Activated naive CD4-positive, alpha-beta T cell treated with anti-CD3 and anti-CD28 coated beads, Interleukin-2, amount 50 U/mL, for 16 hours (primary cell): ENCODE data around the gene PER3.

Source experiments
- DNase-seq: peaks from one replicate; pipeline ENCODE4 v3.0.0-alpha.2; 2020

The PER3 gene

DNA sequence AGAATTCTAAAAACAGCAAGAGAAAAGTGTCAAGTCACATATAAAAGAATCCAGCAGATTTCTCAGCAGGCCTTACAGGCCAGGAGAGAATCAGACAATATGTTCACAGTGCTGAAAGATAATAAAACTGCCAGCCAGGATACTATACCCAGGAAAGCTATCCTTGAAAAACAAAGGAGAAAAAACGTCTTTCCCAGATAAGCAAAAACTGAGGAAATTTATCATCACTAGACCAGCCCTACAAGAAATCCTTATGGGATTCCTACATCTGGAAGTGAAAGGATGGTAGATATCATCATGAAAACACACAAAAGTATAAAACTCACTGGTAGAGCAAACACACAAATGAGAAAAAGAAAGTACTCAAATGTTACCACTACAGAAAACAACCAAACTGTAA lies 93.9 kb downstream of the PER3 start:
- DNase-seq = no peak

DNA sequence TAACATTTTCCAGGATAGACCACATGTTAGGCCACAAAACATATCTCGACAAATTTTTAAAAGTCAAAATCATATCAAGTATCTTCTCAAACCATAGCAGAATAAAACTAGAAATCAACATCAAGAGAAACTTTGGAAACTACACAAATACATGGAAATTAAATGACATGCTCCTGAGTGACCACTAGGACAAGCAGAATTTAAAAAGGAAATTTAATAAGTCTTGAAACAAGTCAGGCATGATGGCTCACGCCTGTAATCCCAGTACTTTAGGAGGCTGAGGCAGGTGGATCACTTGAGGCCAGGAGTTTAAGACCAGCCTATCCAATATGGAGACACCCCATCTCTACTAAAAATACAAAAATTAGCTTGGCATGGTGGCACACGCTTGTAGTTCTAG lies 95.1 kb downstream of the PER3 start:
- DNase-seq = no peak

GRCh38 chr1:7884757-7885156 lies 100.7 kb downstream of the PER3 start:
- DNase-seq = no peak

DNA sequence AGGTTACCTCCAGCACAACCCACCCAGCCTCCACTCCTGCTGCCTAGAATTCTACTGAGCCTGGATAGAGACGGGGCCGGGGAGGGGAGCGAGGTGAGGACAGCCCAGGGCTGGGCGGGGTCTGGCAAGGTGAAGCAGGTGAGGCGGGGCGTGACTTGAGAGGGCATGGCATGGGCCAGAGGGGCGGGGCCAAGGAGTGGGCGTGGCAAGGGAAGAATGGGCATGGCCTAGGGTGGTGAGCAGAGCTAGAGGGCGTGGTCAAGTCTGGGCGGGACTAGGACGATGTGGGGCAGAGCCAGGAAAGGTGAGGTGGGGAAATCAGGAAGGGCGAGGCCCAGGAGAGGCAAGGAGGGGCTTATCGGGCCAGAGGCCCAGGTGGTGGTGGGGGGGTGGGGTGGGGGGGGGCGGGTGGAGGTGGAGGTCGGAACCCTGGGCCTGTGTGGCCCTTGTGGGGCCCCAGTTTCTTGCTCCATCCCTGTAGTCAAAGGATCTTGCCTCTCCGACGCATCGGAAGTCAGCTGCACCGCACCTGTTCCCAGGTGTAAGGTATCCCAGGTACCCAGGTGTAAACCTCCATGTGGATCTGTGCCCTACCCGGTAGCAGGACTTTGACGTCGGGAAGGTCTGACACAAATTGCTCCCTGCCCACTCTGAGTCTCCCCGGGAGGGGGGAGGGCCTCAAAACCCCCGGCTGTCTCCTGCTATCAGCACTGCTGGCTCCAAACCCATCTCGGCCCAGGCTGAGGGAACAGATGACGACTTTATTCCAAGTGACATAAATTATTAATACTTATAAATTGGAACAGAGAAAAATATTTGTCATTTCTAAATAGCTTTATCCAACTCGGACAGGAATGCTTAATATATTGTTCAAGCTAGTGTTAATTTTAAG lies 101.7 kb downstream of the PER3 start:
- peak; percentile 36 for DNase-seq

GRCh38 chr1:7886405-7886745 lies 102.3 kb downstream of the PER3 start:
- DNase-seq = no peak

DNA sequence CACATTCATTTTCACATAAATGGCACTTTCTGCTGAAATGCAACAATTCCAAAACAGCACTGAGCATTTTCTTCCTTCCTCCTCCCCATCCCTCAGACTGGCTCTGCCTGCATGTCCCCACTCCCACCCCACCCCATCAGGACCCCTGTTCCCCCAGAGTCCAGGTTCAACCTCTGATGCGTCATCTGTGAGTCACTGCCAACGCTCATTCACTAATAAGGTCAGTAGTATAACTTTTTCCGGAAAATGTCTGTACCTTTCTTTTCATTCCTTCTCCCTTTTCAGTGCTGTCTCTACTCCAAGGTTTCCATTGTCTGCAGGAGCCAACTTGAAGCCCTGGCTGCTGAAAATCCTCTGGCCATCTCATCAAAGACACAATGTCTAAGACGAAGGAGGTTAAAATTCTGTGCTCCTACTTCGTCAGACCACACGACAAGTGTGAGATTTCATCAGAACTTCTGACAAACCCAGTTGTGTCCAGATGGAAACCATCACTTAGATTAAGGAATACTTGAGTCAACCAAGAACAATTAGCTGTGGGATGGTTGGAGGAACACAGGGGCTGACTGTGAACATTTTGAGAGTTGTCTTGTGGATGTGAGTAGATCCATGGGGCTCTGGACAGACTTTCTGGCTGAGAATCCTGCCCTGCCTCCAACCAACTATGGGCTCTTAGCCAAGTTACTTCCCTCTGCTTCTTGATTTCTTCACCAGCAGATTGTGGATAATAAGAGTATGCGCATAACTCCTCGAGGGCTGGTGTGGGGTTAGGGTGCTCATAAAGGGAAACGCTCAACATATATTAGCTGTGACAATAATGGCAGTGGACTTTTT lies 104.4 kb downstream of the PER3 start:
- no peak for DNase-seq

DNA sequence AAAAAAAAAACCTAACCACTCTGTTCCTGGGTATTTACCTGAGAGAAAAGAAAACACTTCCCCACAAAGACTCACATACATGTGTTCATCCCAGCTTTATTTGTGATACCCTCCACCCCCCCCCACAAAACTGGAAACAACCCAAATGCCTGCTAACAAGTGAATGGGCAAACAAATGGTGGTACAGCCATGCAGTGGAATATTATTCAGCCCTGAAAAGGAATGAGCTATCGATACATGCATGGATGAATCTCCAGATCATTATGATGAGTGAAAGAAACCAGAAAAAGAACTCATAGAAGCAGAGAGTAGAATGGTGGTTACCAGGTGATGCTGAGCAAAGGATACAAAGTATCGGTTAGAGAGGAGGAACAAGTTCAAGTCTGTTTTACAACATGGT lies 106.8 kb downstream of the PER3 start:
- DNase-seq = no peak

GRCh38 chr1:7891804-7892203 lies 107.7 kb downstream of the PER3 start:
- no peak for DNase-seq

GRCh38 chr1:7893529-7894180 lies 109.6 kb downstream of the PER3 start:
- DNase-seq = no peak
